Epidermal melanocyte (primary cell): Measurements from ENCODE around the gene EEPD1.
"Not testable (repeated sequence)": the region's sequence is repeated elsewhere in the genome, so short reads cannot be mapped to it uniquely, and the experiment has no call there.

Experiments
- DNase-seq: peaks from one replicate; pipeline ENCODE4 v3.0.0; 2011; ENCODE audit warnings: low spot score; ENCODE audit not compliant: insufficient read length

EEPD1 gene

GRCh38 chr7:36214608-36215456 lies 61.8 kb downstream of the EEPD1 start:
- DNase-seq = no peak

- no peak for DNase-seq
These were observed 62.4 kb downstream of the EEPD1 start for GRCh38 chr7:36215457-36215765.

GRCh38 chr7:36216063-36216684 lies 63.1 kb downstream of the EEPD1 start:
- DNase-seq = no peak

GRCh38 chr7:36217211-36217960 lies 64.3 kb downstream of the EEPD1 start:
- DNase-seq = no peak

GRCh38 chr7:36217961-36218284 lies 64.9 kb downstream of the EEPD1 start:
- DNase-seq = no peak

GRCh38 chr7:36219429-36219828 lies 66.4 kb downstream of the EEPD1 start:
- no peak for DNase-seq

GRCh38 chr7:36223851-36224250 lies 70.8 kb downstream of the EEPD1 start:
- no peak for DNase-seq

- no peak for DNase-seq
These were observed 72.1 kb downstream of the EEPD1 start for GRCh38 chr7:36224934-36225858.

GRCh38 chr7:36226151-36226550 lies 73.1 kb downstream of the EEPD1 start:
- DNase-seq = no peak

- DNase-seq = peak; percentile 77
These were observed 74.2 kb downstream of the EEPD1 start for GRCh38 chr7:36227223-36227622.

GRCh38 chr7:36228039-36228438 lies 75.0 kb downstream of the EEPD1 start:
- no peak for DNase-seq

- no peak for DNase-seq
These were observed 78.4 kb downstream of the EEPD1 start for GRCh38 chr7:36231406-36231805.

GRCh38 chr7:36232555-36232954 lies 79.5 kb downstream of the EEPD1 start:
- no peak for DNase-seq

- DNase-seq = no peak
These were observed 80.0 kb downstream of the EEPD1 start for GRCh38 chr7:36232971-36233550.

- DNase-seq = no peak
These were observed 83.0 kb downstream of the EEPD1 start for GRCh38 chr7:36236073-36236472.

GRCh38 chr7:36238138-36238537 lies 85.1 kb downstream of the EEPD1 start:
- no peak for DNase-seq

GRCh38 chr7:36243356-36243755 lies 90.3 kb downstream of the EEPD1 start:
- DNase-seq = not testable (repeated sequence)

GRCh38 chr7:36244001-36244400 lies 90.9 kb downstream of the EEPD1 start:
- not testable (repeated sequence) for DNase-seq

- no peak for DNase-seq
These were observed 91.4 kb downstream of the EEPD1 start for GRCh38 chr7:36244429-36244828.

GRCh38 chr7:36245684-36246299 lies 92.7 kb downstream of the EEPD1 start:
- DNase-seq = no peak

GRCh38 chr7:36249091-36249490 lies 96.0 kb downstream of the EEPD1 start:
- no peak for DNase-seq
